GM18505 (cell line): ENCODE data around the gene CD209.
"Not testable (repeated sequence)": the region's sequence is repeated elsewhere in the genome, so short reads cannot be mapped to it uniquely, and the experiment has no call there.

Experiments used
- ATAC-seq: cut with Tn5 transposase; IDR thresholded peaks from one replicate; pipeline ENCODE4 v1.9.1; 2021; ENCODE audit not compliant: unreplicated experiment
- POLR2A ChIP-seq: IDR thresholded peaks from 4 replicates; pipeline ENCODE4 v1.6.1; 2011; ENCODE audit warnings: borderline replicate concordance; ENCODE audit not compliant: insufficient read depth, insufficient read length; ENCODE audit errors: extremely low read depth

The CD209 gene

GRCh38 chr19:7746903-7747884 is at the start of gene CD209:
Gene CD209, minus strand, starts transcription at chr19:7747534. Its CDS starts 23 bp downstream, at chr19:7747511.
- no peak for TF ChIP-seq POLR2A
- ATAC-seq = no peak

GRCh38 chr19:7795555-7796161 is 48.3 kb upstream of the CD209 start:
- ATAC-seq = no peak
- no peak for TF ChIP-seq POLR2A

- TF ChIP-seq POLR2A = no peak
- ATAC-seq = no peak
These were observed 46.2 kb upstream of the CD209 start for GRCh38 chr19:7793493-7793892.

- ATAC-seq = not testable (repeated sequence)
These were observed 45.4 kb upstream of the CD209 start for GRCh38 chr19:7792701-7793100.

GRCh38 chr19:7792281-7792680 is 44.9 kb upstream of the CD209 start:
- no peak for ATAC-seq
- TF ChIP-seq POLR2A = no peak

GRCh38 chr19:7790416-7790815 is 43.1 kb upstream of the CD209 start:
- ATAC-seq = no peak

GRCh38 chr19:7789447-7789846 is 42.1 kb upstream of the CD209 start:
- ATAC-seq = no peak
- no peak for TF ChIP-seq POLR2A

More at GRCh38 chr19:7790416-7790815, 43.1 kb upstream of the CD209 start:
- no peak for TF ChIP-seq POLR2A

- TF ChIP-seq POLR2A = no peak
- no peak for ATAC-seq
These were observed 41.6 kb upstream of the CD209 start for GRCh38 chr19:7788933-7789323.

GRCh38 chr19:7788178-7788932 is 41.0 kb upstream of the CD209 start:
- ATAC-seq = no peak
- no peak for TF ChIP-seq POLR2A

- no peak for TF ChIP-seq POLR2A
- ATAC-seq = no peak
These were observed 40.4 kb upstream of the CD209 start for GRCh38 chr19:7787602-7788177.

- no peak for ATAC-seq
- no peak for TF ChIP-seq POLR2A
These were observed 39.8 kb upstream of the CD209 start for GRCh38 chr19:7787141-7787540.

GRCh38 chr19:7784856-7785255 is 37.5 kb upstream of the CD209 start:
- no peak for ATAC-seq
- TF ChIP-seq POLR2A = no peak

GRCh38 chr19:7783991-7784423 is 36.7 kb upstream of the CD209 start:
- no peak for ATAC-seq
- TF ChIP-seq POLR2A = no peak

- TF ChIP-seq POLR2A = no peak
- no peak for ATAC-seq
These were observed 33.8 kb upstream of the CD209 start for GRCh38 chr19:7781157-7781556.
